IMR-90 (cell line): ENCODE results near the gene RPS23. TPM values are rescaled to one million over a fixed set of nuclear protein-coding genes. Genes with fewer than 3 reads are reported as not detected.
A peak's percentile ranks its signal among the peaks of the same experiment; 100 is the strongest.

Experiments used
- ATAC-seq: fragments of 200-7000 bp; cut with Tn5 transposase; 2 replicates; pipeline ENCODE4 v1.9.1; 2020; ENCODE audit warnings: low read depth, mild to moderate bottlenecking, moderate library complexity
- BruUV-seq: library from RNA; stranded (reverse); fragments of 400-500 nt; replicated peaks from 2 replicates; lab custom pipeline; 2021; lab: Mats Ljungman, UMichigan
- CTCF ChIA-PET: fragments of 300-600 bp; formaldehyde crosslinking; extraction: SDS; loops from one replicate; lab custom pipeline; 2021; ENCODE audit warnings: antibody characterized with exemption; lab: Yijun Ruan, JAX
- POLR2A ChIA-PET: fragments of 300-600 bp; sonication (Branson Sonifier 250); formaldehyde crosslinking; loops from one replicate; lab custom pipeline; 2022; ENCODE audit warnings: antibody characterized with exemption; ENCODE audit not compliant: unreplicated experiment; lab: Charles Lee
- DNase-seq: peaks from one replicate; pipeline ENCODE4 v3.0.0; 2013
- H2AFZ ChIP-seq: replicated peaks from 2 replicates; pipeline ENCODE3; 2013; ENCODE audit warnings: low read length, mild to moderate bottlenecking; ENCODE audit not compliant: poor library complexity
- H2AK5ac ChIP-seq: 2 replicates; pipeline ENCODE4 v1.6.1; 2013; ENCODE audit warnings: low read depth, low read length, inconsistent platforms
- H2AK9ac ChIP-seq: replicated peaks from 2 replicates; pipeline ENCODE3; 2013; ENCODE audit warnings: mild to moderate bottlenecking, low read depth, low read length, moderate library complexity; ENCODE audit not compliant: poor library complexity
- H2BK120ac ChIP-seq: 2 replicates; pipeline ENCODE4 v1.6.1; 2013; ENCODE audit warnings: low read depth, low read length, inconsistent platforms
- H2BK15ac ChIP-seq: 3 replicates; pipeline ENCODE4 v1.6.1; 2013; ENCODE audit warnings: low read depth, low read length, inconsistent platforms
- H2BK20ac ChIP-seq: 2 replicates; pipeline ENCODE4 v1.6.1; 2013; ENCODE audit warnings: low read depth, mild to moderate bottlenecking, inconsistent platforms, low read length, moderate library complexity
- H2BK5ac ChIP-seq: 2 replicates; pipeline ENCODE4 v1.6.1; 2013; ENCODE audit warnings: mild to moderate bottlenecking, low read depth, low read length, inconsistent platforms; ENCODE audit not compliant: poor library complexity, severe bottlenecking
- H3K14ac ChIP-seq: replicated peaks from 2 replicates; pipeline ENCODE4 v1.6.1; 2013; ENCODE audit warnings: low read depth, low read length, inconsistent platforms
- H3K18ac ChIP-seq: 2 replicates; pipeline ENCODE4 v1.6.1; 2013; ENCODE audit warnings: low read depth, low read length, control low read depth
- H3K23ac ChIP-seq: 2 replicates; pipeline ENCODE4 v1.6.1; 2013; ENCODE audit warnings: low read depth, low read length, inconsistent platforms
- H3K27ac ChIP-seq: 2 replicates; pipeline ENCODE4 v1.5.1; 2013; ENCODE audit warnings: mild to moderate bottlenecking, control low read depth, low read length; ENCODE audit not compliant: insufficient read depth
- H3K27me3 ChIP-seq: 2 replicates; pipeline ENCODE4 v1.6.1; 2013; ENCODE audit warnings: low read length; ENCODE audit not compliant: control insufficient read depth, insufficient read depth
- H3K36me3 ChIP-seq: 2 replicates; pipeline ENCODE4 v1.6.1; 2013; ENCODE audit warnings: low read length, mixed read lengths; ENCODE audit not compliant: control insufficient read depth, insufficient read depth
- H3K4ac ChIP-seq: 2 replicates; pipeline ENCODE4 v1.6.1; 2013; ENCODE audit warnings: low read depth, low read length, inconsistent platforms
- H3K4me1 ChIP-seq: 2 replicates; pipeline ENCODE4 v1.6.1; 2013; ENCODE audit warnings: low read length, mixed read lengths; ENCODE audit not compliant: control insufficient read depth, insufficient read depth
- H3K4me2 ChIP-seq: 2 replicates; pipeline ENCODE4 v1.6.1; 2013; ENCODE audit warnings: low read depth, mild to moderate bottlenecking, control low read depth, low read length, moderate library complexity
- H3K4me3 ChIP-seq: 2 replicates; pipeline ENCODE4 v1.5.1; 2013; ENCODE audit warnings: low read depth, mild to moderate bottlenecking, control low read depth, low read length, moderate library complexity; ENCODE audit not compliant: insufficient read depth
- H3K56ac ChIP-seq: 2 replicates; pipeline ENCODE4 v1.6.1; 2013; ENCODE audit warnings: low read length, inconsistent platforms; ENCODE audit not compliant: insufficient read depth; ENCODE audit errors: extremely low read depth
- H3K79me1 ChIP-seq, 2 experiments: 2 replicates each; pipeline ENCODE4 v1.6.1; 2013; ENCODE audit warnings: low read length in 2 of 2, inconsistent platforms in 1 of 2, low read depth in 1 of 2
- H3K9ac ChIP-seq: 2 replicates; pipeline ENCODE4 v1.6.1; 2013; ENCODE audit warnings: low read depth, low read length, control low read depth
- H3K9me1 ChIP-seq: 2 replicates; pipeline ENCODE4 v1.6.1; 2013; ENCODE audit warnings: low read length, inconsistent platforms; ENCODE audit not compliant: insufficient read depth
- H3K9me3 ChIP-seq: 2 replicates; pipeline ENCODE4 v1.6.1; 2013; ENCODE audit warnings: low read length; ENCODE audit not compliant: control insufficient read depth, insufficient read depth
- H4K20me1 ChIP-seq: 2 replicates; pipeline ENCODE4 v1.6.1; 2013; ENCODE audit warnings: low read length, inconsistent platforms; ENCODE audit not compliant: insufficient read depth
- H4K5ac ChIP-seq: 2 replicates; pipeline ENCODE4 v1.6.1; 2013; ENCODE audit warnings: mild to moderate bottlenecking, low read depth, low read length, control low read depth
- H4K8ac ChIP-seq, 2 experiments: 2 replicates each; pipeline ENCODE4 v1.6.1; 2013; ENCODE audit warnings: low read depth in 2 of 2, low read length in 2 of 2, control low read depth in 1 of 2, inconsistent platforms in 1 of 2
- H4K91ac ChIP-seq: 2 replicates; pipeline ENCODE4 v1.6.1; 2013; ENCODE audit warnings: low read depth, low read length, inconsistent platforms; ENCODE audit not compliant: insufficient read depth
- MAFK ChIP-seq: IDR thresholded peaks from 2 replicates; pipeline ENCODE4 v1.6.1; 2012; ENCODE audit warnings: low read depth, low read length, improper control_type of control experiment
- MXI1 ChIP-seq: IDR thresholded peaks from 2 replicates; pipeline ENCODE4 v1.6.1; 2012; ENCODE audit warnings: low read depth, mild to moderate bottlenecking, low read length, moderate library complexity, borderline replicate concordance
- RAD21 ChIP-seq: IDR thresholded peaks from 2 replicates; pipeline ENCODE4 v1.6.1; 2012; ENCODE audit warnings: low read length, improper control_type of control experiment
- WGBS, 2 experiments: methylation state at CpG; one replicate each; pipeline versions ENCODE4 v1.1.5 to v1.1.7; 2013; ENCODE audit warnings: missing lambda C conversion rate in 2 of 2; ENCODE audit not compliant: insufficient read length in 1 of 2; ENCODE audit errors: extremely low coverage in 2 of 2; 5-methylcytosine and 5-hydroxymethylcytosine counted together
- dilution Hi-C: fragments of 300-500 bp; cut with HindIII; formaldehyde crosslinking; loops from one replicate; pipeline ENCODE4 v1.14.3; 2018; ENCODE audit warnings: low sequenced_read_pairs; ENCODE audit not compliant: unreplicated experiment
- in situ Hi-C: fragments of 300-500 bp; cut with MboI; formaldehyde crosslinking; loops from 3 replicates; pipeline ENCODE4 v1.14.3; 2019; ENCODE audit warnings: low sequenced_read_pairs, inconsistent platforms, mixed read lengths
- intact Hi-C: fragments of 100-400 bp; cut with micrococcal nuclease; formaldehyde crosslinking; loops from 2 replicates; pipeline ENCODE4 v1.10.0; 2022
- polyA plus RNA-seq, 3 experiments: library from polyadenylated mRNA; depleted of rRNA; stranded (reverse); fragments of >200 nt; gene quantifications; 2 replicates each; pipeline ENCODE4 v1.2.3, GENCODE V29; 2012; ENCODE audit warnings: low replicate concordance in 1 of 3
- total RNA-seq: library from RNA; depleted of rRNA; stranded (reverse); fragments of >200 nt; gene quantifications from 2 replicates; pipeline ENCODE4 v1.2.3, GENCODE V29; 2012

The RPS23 gene
- total and polyA plus RNA-seq, 2 of the 4 experiments (the other 2 are of a cell fraction) = 3,186 to 3,318 TPM

- H3K56ac ChIP-seq = no peak overlapping the region
- H2BK120ac ChIP-seq = no peak overlapping the region
- no peak for DNase-seq
- H3K4me1 ChIP-seq = no peaks in the 10 kb centered on the region
- H2BK20ac ChIP-seq = no peak overlapping the region
- ChIA-PET CTCF (no interaction called here), POLR2A (no interaction called here)
- H3K18ac ChIP-seq = no peak overlapping the region
- H3K9ac ChIP-seq = no peak overlapping the region
- ATAC-seq = no peak; the same call in 1 of the 2 replicates
- intact Hi-C loops (no loop called here), in situ Hi-C loops (no loop called here), dilution Hi-C loops (no loop called here)
- no peak overlapping the region for H2AFZ ChIP-seq
- H3K27me3 ChIP-seq = no peaks in the 10 kb centered on the region
- H3K9me3 ChIP-seq = no peaks in the 10 kb centered on the region
- H3K14ac ChIP-seq = no peak overlapping the region
- no CpG with 5 or more reads among the region's 6 CpGs for WGBS, 2 experiments
- no peak overlapping the region for H3K27ac ChIP-seq
- H3K36me3 ChIP-seq = no peaks in the 10 kb centered on the region
- no peak overlapping the region for H4K8ac ChIP-seq
- H4K20me1 ChIP-seq = no peaks in the 10 kb centered on the region
- no peak overlapping the region for H3K4me2 ChIP-seq
- no peak overlapping the region for H4K91ac ChIP-seq
- H3K23ac ChIP-seq = no peak overlapping the region
- no peak overlapping the region for H2AK5ac ChIP-seq
- no peak overlapping the region for H3K4me3 ChIP-seq
- no peaks in the 10 kb centered on the region for H3K79me1 ChIP-seq
- BruUV-seq = no TSS peak
- no peak overlapping the region for H3K4ac ChIP-seq
- H2BK15ac ChIP-seq = no peak overlapping the region
- no peaks in the 10 kb centered on the region; the same call in 1 of the 2 replicates for H3K9me1 ChIP-seq
- no peak overlapping the region for H4K5ac ChIP-seq
- H2AK9ac ChIP-seq = no peak overlapping the region
- no peak overlapping the region for H2BK5ac ChIP-seq
- no peak for TF ChIP-seq MXI1
- 0 out of 2 replicates have a peak, but pooled peaks have one; percentile 14 for TF ChIP-seq RAD21
- TF ChIP-seq MAFK = peak; percentile 60
These were observed 33.1 kb downstream of the RPS23 start for GRCh38 chr5:82244854-82245635.
